Left ventricle myocardium inferior (tissue), 1 donor: ENCODE results near the gene ARL13B. TPM values are rescaled to one million over a fixed set of nuclear protein-coding genes. Genes with fewer than 3 reads are reported as not detected.

Source experiments
- DNase-seq: peaks from one replicate; pipeline ENCODE4 v3.0.0-alpha.2; 2020
- H3K27ac ChIP-seq: fragments of 200-600 bp; replicated peaks from 2 replicates; pipeline ENCODE4 v1.8.0; 2021
- H3K27me3 ChIP-seq: fragments of 200-600 bp; 2 replicates; pipeline ENCODE4 v1.8.0; 2021; ENCODE audit warnings: low read depth
- H3K36me3 ChIP-seq: fragments of 200-600 bp; 2 replicates; pipeline ENCODE4 v1.8.0; 2021
- H3K4me1 ChIP-seq: fragments of 200-600 bp; 2 replicates; pipeline ENCODE4 v1.8.0; 2021
- H3K4me3 ChIP-seq: fragments of 200-600 bp; 2 replicates; pipeline ENCODE4 v1.8.0; 2021; ENCODE audit warnings: mild to moderate bottlenecking, moderate library complexity
- H3K9me3 ChIP-seq: fragments of 200-600 bp; replicated peaks from 2 replicates; pipeline ENCODE4 v1.8.0; 2021
- intact Hi-C: fragments of 100-400 bp; cut with micrococcal nuclease; formaldehyde crosslinking; loops from one replicate; pipeline ENCODE4 v1.11.0; 2022
- total RNA-seq: library from RNA; stranded (reverse); fragmentation: NEBNext Ultra II Directional; extraction: Animal tissue kit (Norgen Biotek cat#: 25700); gene quantifications from one replicate; pipeline ENCODE4 v1.2.1, GENCODE V29; 2021
- TF ChIP-seq, protein P1 (sequence below): fragments of 200-600 bp; IDR thresholded peaks from 2 replicates; pipeline ENCODE4 v1.8.0; 2021; ENCODE audit warnings: antibody characterized with exemption, mild to moderate bottlenecking, borderline replicate concordance
- donor health status: DM: no; HTN: yes; CAD: no; lungs with severe emphysema.

Gene ARL13B
- total RNA-seq, 1 donor from 2014 or later: 5.6 TPM

DNA sequence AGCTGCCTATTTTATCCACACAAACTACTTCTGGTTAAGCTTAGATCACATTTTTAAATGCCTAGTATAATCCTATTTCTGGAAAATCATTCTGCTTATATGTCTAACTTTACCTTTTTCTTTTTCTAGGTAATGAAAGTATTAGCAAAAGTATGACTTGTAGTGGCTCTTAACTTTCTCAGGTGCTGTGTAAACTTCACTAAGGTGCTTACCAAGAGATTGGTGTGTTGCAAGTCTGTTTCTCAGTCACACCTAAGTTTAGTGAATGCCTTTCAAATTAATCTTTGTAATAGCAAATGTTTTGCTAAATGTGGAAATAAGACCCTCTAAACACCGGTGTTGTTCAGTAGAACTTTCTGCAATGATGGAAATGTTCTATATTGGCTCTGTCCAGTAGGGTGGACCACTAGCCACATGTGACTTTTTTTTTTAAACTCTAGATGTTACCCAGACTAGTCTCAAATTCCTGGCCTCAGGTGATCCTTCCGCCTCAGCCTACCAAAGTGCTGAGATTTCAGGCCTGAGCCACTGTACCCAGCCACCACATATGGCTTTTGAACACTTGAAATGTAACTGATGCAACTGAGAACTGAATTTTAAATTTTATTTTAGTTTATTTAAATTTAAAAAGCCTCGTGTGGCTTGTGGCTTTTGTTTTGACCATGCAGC lies 22.0 kb downstream of the ARL13B start:
- intact Hi-C loops: loop anchor here (5.0 kb wide), 1 partner anchor 65 kb away; no protein-coding TSS in a partner anchor
- no peak for DNase-seq
- no peaks in the 10 kb centered on the region for H3K27me3 ChIP-seq
- peaks cover 17% of the 10 kb centered on the region for H3K4me1 ChIP-seq
- H3K9me3 ChIP-seq: no peaks in the 10 kb centered on the region
- TF ChIP-seq, protein P1, sequence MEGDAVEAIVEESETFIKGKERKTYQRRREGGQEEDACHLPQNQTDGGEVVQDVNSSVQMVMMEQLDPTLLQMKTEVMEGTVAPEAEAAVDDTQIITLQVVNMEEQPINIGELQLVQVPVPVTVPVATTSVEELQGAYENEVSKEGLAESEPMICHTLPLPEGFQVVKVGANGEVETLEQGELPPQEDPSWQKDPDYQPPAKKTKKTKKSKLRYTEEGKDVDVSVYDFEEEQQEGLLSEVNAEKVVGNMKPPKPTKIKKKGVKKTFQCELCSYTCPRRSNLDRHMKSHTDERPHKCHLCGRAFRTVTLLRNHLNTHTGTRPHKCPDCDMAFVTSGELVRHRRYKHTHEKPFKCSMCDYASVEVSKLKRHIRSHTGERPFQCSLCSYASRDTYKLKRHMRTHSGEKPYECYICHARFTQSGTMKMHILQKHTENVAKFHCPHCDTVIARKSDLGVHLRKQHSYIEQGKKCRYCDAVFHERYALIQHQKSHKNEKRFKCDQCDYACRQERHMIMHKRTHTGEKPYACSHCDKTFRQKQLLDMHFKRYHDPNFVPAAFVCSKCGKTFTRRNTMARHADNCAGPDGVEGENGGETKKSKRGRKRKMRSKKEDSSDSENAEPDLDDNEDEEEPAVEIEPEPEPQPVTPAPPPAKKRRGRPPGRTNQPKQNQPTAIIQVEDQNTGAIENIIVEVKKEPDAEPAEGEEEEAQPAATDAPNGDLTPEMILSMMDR: no peak
- H3K27ac ChIP-seq: no peak overlapping the region
- no peak overlapping the region for H3K4me3 ChIP-seq
- H3K36me3 ChIP-seq: peaks cover 7% of the 10 kb centered on the region

DNA sequence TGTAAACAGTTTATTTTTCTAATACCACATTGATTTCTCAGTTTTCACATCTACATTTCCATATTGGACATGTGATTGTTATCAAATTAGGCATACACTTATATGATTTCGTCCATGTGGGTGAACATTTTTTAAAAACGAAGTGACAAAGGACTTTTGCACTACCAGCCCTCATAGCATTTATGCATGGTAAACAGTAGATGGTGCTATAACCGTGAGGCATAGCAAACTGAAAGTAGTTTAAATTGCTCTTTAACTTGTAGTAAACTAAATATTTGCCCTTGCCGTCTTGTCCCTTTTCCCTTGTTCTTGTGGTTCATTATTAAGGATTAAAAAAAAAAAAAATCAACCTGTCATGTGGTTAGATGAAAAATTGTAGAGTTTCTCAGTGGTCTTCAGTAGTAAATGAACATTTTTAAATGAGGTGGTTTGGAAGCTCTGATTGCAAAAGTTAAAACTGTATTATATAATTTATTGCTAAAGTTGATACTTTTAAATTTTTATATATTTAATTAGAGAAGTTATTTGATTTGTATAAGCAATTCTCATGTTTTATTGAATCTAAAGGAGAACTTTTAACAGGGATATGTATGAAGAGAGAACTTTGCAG lies 24.5 kb downstream of the ARL13B start:
- intact Hi-C loops: loop anchor here (5.0 kb wide), 1 partner anchor 63 kb away; no protein-coding TSS in a partner anchor
- peaks cover 17% of the 10 kb centered on the region for H3K4me1 ChIP-seq
- H3K4me3 ChIP-seq: peak overlapping the region; percentile 56
- no peaks in the 10 kb centered on the region for H3K36me3 ChIP-seq
- no peaks in the 10 kb centered on the region for H3K27me3 ChIP-seq
- peak overlapping the region; percentile 13 for H3K27ac ChIP-seq
- no peak for DNase-seq
- H3K9me3 ChIP-seq: no peaks in the 10 kb centered on the region
- TF ChIP-seq, protein P1: peak; percentile 88

DNA sequence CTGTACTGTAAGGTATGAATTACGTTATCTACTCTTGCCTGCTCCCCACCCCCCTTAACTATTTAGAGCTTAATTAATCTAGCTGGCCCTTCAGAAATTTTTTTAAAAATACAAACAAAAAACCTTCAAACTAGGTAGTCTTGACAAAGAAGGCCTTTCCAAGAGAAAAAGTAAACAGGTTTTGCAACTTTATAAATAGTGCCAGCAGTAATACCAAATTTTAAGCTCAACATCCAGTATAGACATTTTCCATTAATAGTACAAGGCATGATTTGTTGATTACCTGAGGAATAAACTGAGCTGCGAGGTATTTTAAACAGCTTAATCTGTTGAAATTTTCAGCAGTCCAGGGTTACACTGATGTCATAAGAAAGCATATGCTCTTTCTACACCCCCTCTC lies 28.3 kb downstream of the ARL13B start:
- intact Hi-C loops: no loop called here
- no peak for DNase-seq
- H3K4me3 ChIP-seq: no peak overlapping the region
- no peaks in the 10 kb centered on the region for H3K27me3 ChIP-seq
- TF ChIP-seq, protein P1: no peak
- no peak overlapping the region for H3K27ac ChIP-seq
- no peaks in the 10 kb centered on the region for H3K9me3 ChIP-seq
- no peaks in the 10 kb centered on the region for H3K36me3 ChIP-seq
- peaks cover 11% of the 10 kb centered on the region for H3K4me1 ChIP-seq

DNA sequence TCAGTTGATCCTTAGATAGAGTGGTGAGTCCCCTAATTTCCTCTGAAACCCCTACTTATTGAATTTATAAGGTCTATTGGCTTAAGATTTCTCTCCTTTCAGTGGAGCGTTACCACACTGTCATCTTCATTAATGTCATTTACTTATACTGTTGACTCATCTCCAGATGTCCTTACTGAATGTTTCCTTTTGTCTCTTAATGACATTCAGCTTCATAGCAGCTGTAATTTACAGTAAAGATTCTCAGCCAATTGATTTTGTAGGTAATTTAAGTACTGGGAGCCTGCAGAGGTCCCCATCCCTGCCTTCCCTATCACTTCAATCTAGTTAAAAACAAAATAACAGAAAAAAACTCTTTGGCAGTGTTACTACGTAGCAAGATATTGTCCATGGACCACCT lies 29.7 kb downstream of the ARL13B start:
- Histone ChIP-seq H3K4me3 (no peak overlapping the region), H3K9me3 (no peaks in the 10 kb centered on the region), H3K36me3 (no peaks in the 10 kb centered on the region), H3K4me1 (peaks cover 6% of the 10 kb centered on the region), H3K27ac (no peak overlapping the region), H3K27me3 (no peaks in the 10 kb centered on the region)
- TF ChIP-seq, protein P1: no peak
- no peak for DNase-seq
- intact Hi-C loops: no loop called here

DNA sequence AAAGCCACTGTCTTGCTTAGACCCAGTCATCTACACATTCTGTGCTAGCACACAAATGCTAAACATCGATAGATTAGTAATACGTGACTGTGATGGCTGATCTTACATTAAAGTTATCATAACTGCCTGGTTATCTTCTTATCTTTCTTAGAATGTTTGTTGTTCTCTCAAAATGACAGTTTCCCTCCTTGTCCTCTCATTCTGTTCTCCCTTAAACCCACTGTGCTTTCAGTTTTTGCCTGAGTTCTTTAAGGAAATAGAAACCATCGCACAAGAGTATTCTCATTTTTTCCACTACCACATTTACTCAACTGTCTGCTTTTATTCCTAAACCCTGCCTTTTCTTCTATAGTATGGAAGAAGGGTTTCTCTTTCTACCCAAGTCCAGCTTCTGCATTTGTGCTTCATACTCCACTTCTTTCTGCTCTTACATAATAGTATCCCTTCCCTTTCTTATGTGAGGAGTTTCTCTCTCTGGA lies 31.3 kb downstream of the ARL13B start:
- Histone ChIP-seq H3K4me3 (no peak overlapping the region), H3K27me3 (no peaks in the 10 kb centered on the region), H3K36me3 (no peaks in the 10 kb centered on the region), H3K9me3 (no peaks in the 10 kb centered on the region), H3K27ac (no peak overlapping the region), H3K4me1 (peaks cover 2% of the 10 kb centered on the region)
- intact Hi-C loops: no loop called here
- TF ChIP-seq, protein P1: no peak
- DNase-seq: no peak
